ENCODE measurements around the gene NUP62.
A peak's percentile ranks its signal among the peaks of the same experiment; 100 is the strongest.
"Not testable (repeated sequence)": the region's sequence is repeated elsewhere in the genome, so short reads cannot be mapped to it uniquely, and the experiment has no call there.

The NUP62 gene

DNA sequence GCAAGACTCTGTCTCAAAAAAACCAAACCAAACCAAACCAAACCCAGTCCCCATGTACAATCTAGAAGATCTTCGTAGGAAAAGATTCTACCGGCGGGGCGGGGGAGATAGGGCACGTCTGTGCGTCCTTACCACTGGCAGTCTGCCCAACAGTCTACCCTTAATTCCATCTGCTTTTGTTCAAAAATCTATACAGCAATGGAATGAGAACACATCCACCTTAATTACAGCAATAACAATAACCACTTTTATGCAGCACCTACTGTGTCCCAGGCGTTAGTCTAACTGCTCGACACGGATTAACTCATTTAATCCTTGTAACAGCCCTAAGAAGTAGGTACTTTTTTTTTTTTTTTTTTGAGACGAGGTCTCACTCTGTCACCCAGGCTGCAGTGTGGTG lies 2.8 kb downstream of the NUP62 start:
- Histone ChIP-seq H4K20me1 (ENCODE audit: insufficient read depth, low read length) (peaks cover 77% of the 10 kb centered on the region), H2AFZ (ENCODE audit: low read depth, low read length) (no peak overlapping the region), H3K4me1 (ENCODE audit: insufficient read depth, low read length) (peaks cover 89% of the 10 kb centered on the region), H3K4me3 (ENCODE audit: low read depth in 1 of 2, low read length in 2 of 2) (peak overlapping the region in 1 of 2 experiments; percentile 97; a peak in 2 of 4 replicates), H3K4me2 (ENCODE audit: insufficient read depth, low read length) (peak overlapping the region; percentile 76), H3K36me3 (ENCODE audit: insufficient read depth, low read length) (peaks cover 86% of the 10 kb centered on the region), H3K79me2 (ENCODE audit: insufficient read depth, low read length) (peaks cover 99% of the 10 kb centered on the region), H3K27ac (ENCODE audit: low read length) (peak overlapping the region; percentile 46; the same call in 1 of the 2 replicates), H3K9me3 (ENCODE audit: insufficient read depth, low read length, severe bottlenecking) (no peaks in the 10 kb centered on the region), H3K9ac (ENCODE audit: low read depth, low read length) (peak overlapping the region; percentile 94), H3K27me3 (ENCODE audit: insufficient read depth, low read length, poor library complexity) (no peaks in the 10 kb centered on the region)
- DNase-seq (no peak), ATAC-seq (ENCODE audit: insufficient read depth, low read depth) (no peak)
- TF ChIP-seq EZH2 (IDR thresholded peaks at IDR 0.05; ENCODE audit: borderline replicate concordance, low read depth, low read length, severe bottlenecking): no peak
- TF ChIP-seq, protein P1, sequence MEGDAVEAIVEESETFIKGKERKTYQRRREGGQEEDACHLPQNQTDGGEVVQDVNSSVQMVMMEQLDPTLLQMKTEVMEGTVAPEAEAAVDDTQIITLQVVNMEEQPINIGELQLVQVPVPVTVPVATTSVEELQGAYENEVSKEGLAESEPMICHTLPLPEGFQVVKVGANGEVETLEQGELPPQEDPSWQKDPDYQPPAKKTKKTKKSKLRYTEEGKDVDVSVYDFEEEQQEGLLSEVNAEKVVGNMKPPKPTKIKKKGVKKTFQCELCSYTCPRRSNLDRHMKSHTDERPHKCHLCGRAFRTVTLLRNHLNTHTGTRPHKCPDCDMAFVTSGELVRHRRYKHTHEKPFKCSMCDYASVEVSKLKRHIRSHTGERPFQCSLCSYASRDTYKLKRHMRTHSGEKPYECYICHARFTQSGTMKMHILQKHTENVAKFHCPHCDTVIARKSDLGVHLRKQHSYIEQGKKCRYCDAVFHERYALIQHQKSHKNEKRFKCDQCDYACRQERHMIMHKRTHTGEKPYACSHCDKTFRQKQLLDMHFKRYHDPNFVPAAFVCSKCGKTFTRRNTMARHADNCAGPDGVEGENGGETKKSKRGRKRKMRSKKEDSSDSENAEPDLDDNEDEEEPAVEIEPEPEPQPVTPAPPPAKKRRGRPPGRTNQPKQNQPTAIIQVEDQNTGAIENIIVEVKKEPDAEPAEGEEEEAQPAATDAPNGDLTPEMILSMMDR (IDR thresholded peaks at IDR 0.05; ENCODE audit: borderline replicate concordance, extremely low read depth, low read length, poor library complexity, severe bottlenecking): no peak

DNA sequence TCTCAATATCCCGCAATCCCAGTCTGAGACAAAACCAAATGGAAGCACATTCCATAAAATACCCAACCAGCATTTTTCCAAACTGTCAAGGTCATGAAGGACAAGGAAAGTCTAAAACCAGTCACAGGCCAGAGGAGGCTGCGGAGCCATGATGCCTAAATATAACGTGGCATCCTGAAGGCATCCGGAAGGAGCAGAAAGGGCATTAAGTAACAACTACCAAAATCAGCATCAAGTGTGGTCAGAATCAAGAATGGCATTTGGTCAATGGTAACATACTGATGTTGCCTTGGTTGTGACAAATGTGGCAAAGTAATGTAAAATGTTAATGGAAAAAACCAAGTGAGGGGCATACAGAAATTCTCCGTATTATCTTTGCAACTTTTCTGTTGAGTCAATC lies 3.8 kb downstream of the NUP62 start:
- H3K79me2 ChIP-seq (ENCODE audit: insufficient read depth, low read length): peaks cover 99% of the 10 kb centered on the region
- ATAC-seq (ENCODE audit: insufficient read depth, low read depth): no peak
- DNase-seq: no peak
- peak overlapping the region; percentile 58 for H3K9ac ChIP-seq (ENCODE audit: low read depth, low read length)
- peaks cover 78% of the 10 kb centered on the region for H3K4me1 ChIP-seq (ENCODE audit: insufficient read depth, low read length)
- peak overlapping the region; percentile 59 for H3K27ac ChIP-seq (ENCODE audit: low read length)
- TF ChIP-seq, protein P1 (IDR thresholded peaks at IDR 0.05; ENCODE audit: borderline replicate concordance, extremely low read depth, low read length, poor library complexity, severe bottlenecking): no peak
- no peak for TF ChIP-seq EZH2 (IDR thresholded peaks at IDR 0.05; ENCODE audit: borderline replicate concordance, low read depth, low read length, severe bottlenecking)
- H3K27me3 ChIP-seq (ENCODE audit: insufficient read depth, low read length, poor library complexity): no peaks in the 10 kb centered on the region
- no peaks in the 10 kb centered on the region for H3K9me3 ChIP-seq (ENCODE audit: insufficient read depth, low read length, severe bottlenecking)
- peak overlapping the region in 1 of 2 experiments; percentile 37; a peak in 1 of 4 replicates for H3K4me3 ChIP-seq (ENCODE audit: low read depth in 1 of 2, low read length in 2 of 2)
- peaks cover 86% of the 10 kb centered on the region for H3K36me3 ChIP-seq (ENCODE audit: insufficient read depth, low read length)
- peak overlapping the region; percentile 61 for H3K4me2 ChIP-seq (ENCODE audit: insufficient read depth, low read length)
- H2AFZ ChIP-seq (ENCODE audit: low read depth, low read length): no peak overlapping the region
- peaks cover 77% of the 10 kb centered on the region for H4K20me1 ChIP-seq (ENCODE audit: insufficient read depth, low read length)

DNA sequence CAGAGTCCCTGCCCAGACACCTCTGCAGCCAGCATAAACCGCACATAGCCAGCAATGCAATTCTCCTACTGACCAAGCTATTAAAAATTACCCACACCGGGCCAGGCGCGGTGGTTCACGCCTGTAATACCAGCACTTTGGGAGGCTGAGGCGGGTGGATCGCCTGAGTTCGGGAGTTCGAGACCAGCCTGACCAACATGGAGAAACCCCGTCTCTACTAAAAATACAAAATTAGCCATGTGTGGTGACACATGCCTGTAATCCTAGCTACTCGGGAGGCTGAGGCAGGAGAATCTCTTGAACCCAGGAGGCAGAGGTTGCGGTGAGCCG lies 4.5 kb downstream of the NUP62 start:
- H3K27ac ChIP-seq (ENCODE audit: low read length): peak overlapping the region; percentile 91
- peak overlapping the region in 1 of 2 experiments; percentile 47; a peak in 2 of 4 replicates for H3K4me3 ChIP-seq (ENCODE audit: low read depth in 1 of 2, low read length in 2 of 2)
- H2AFZ ChIP-seq (ENCODE audit: low read depth, low read length); DNase-seq; H3K27me3 ChIP-seq (ENCODE audit: insufficient read depth, low read length, poor library complexity); H3K9me3 ChIP-seq (ENCODE audit: insufficient read depth, low read length, severe bottlenecking); ATAC-seq (ENCODE audit: insufficient read depth, low read depth): not testable (repeated sequence)
- H4K20me1 ChIP-seq (ENCODE audit: insufficient read depth, low read length): peaks cover 81% of the 10 kb centered on the region
- peak overlapping the region; percentile 58 for H3K9ac ChIP-seq (ENCODE audit: low read depth, low read length)
- peaks cover 87% of the 10 kb centered on the region for H3K36me3 ChIP-seq (ENCODE audit: insufficient read depth, low read length)
- H3K4me2 ChIP-seq (ENCODE audit: insufficient read depth, low read length): peak overlapping the region; percentile 61
- H3K4me1 ChIP-seq (ENCODE audit: insufficient read depth, low read length): peaks cover 73% of the 10 kb centered on the region
- H3K79me2 ChIP-seq (ENCODE audit: insufficient read depth, low read length): peaks cover 99% of the 10 kb centered on the region

DNA sequence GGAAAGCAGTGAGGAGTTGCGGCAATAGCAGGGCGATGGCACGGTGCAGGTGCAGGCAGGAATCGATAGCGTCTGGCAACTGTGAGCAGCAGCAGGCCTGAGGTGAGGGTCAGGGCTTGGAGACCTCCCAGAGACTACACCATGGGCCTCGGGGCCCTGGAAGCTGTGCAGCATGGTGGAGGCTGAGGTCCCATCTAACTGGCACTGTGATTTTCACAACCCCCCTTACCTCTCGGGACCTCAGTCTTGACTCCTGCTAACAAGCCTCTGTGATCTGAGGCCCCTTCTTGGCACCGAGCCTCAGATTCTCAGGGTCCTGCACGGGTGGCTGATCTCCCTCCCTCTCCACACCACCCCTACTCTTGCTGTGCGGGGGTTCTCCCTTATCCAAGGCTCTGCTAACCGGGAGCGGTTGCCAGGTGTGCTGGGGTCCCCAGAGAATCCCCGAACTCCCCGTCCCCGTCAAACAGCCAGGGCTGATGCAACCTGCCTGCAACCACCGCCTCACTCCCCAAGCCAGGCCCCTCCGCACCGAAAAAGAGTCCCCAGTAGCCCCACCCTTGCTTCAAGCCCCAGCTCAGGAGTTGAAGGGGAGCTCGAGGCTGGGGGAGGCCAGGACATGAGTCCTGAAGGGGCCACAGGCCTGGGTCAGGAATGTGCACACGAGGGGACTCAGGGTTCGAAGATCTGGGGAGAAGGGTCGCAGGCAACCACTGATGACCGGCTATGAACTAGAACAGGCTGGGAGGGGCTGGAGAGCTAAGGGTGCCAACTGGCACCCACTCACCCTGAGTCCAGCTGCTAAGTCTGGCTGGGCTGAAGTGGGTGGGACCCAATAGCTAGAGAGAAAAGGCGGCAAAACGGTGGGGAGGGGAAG lies 5.1 kb downstream of the NUP62 start:
- peaks cover 99% of the 10 kb centered on the region for H3K79me2 ChIP-seq (ENCODE audit: insufficient read depth, low read length)
- DNase-seq: peak; percentile 91
- peaks cover 86% of the 10 kb centered on the region for H4K20me1 ChIP-seq (ENCODE audit: insufficient read depth, low read length)
- H3K4me2 ChIP-seq (ENCODE audit: insufficient read depth, low read length): peak overlapping the region; percentile 61
- H3K27me3 ChIP-seq (ENCODE audit: insufficient read depth, low read length, poor library complexity): no peaks in the 10 kb centered on the region
- H3K27ac ChIP-seq (ENCODE audit: low read length): peak overlapping the region; percentile 91
- no peaks in the 10 kb centered on the region for H3K9me3 ChIP-seq (ENCODE audit: insufficient read depth, low read length, severe bottlenecking)
- TF ChIP-seq, protein P1 (IDR thresholded peaks at IDR 0.05; ENCODE audit: borderline replicate concordance, extremely low read depth, low read length, poor library complexity, severe bottlenecking): no peak
- no peak for TF ChIP-seq EZH2 (IDR thresholded peaks at IDR 0.05; ENCODE audit: borderline replicate concordance, low read depth, low read length, severe bottlenecking)
- H3K36me3 ChIP-seq (ENCODE audit: insufficient read depth, low read length): peaks cover 89% of the 10 kb centered on the region
- no peak overlapping the region for H2AFZ ChIP-seq (ENCODE audit: low read depth, low read length)
- ATAC-seq (ENCODE audit: insufficient read depth, low read depth): peak; percentile 69
- H3K4me3 ChIP-seq (ENCODE audit: low read depth in 1 of 2, low read length in 2 of 2): peak overlapping the region in 1 of 2 experiments; percentile 47; a peak in 2 of 4 replicates
- H3K9ac ChIP-seq (ENCODE audit: low read depth, low read length): peak overlapping the region; percentile 58
- H3K4me1 ChIP-seq (ENCODE audit: insufficient read depth, low read length): peaks cover 70% of the 10 kb centered on the region
